Rectal smooth muscle tissue (tissue), 1 donor: ENCODE measurements around the gene CCDC97.

Source experiments
- H3K27ac ChIP-seq: one replicate; pipeline ENCODE4 v1.7.0; 2013; ENCODE audit warnings: low read depth, low read length, inconsistent platforms
- H3K27me3 ChIP-seq: one replicate; pipeline ENCODE4 v1.7.0; 2013; ENCODE audit warnings: low read length; ENCODE audit not compliant: control insufficient read depth, insufficient read depth
- H3K36me3 ChIP-seq: one replicate; pipeline ENCODE4 v1.7.0; 2013; ENCODE audit warnings: low read length; ENCODE audit not compliant: control insufficient read depth, insufficient read depth
- H3K4me1 ChIP-seq: one replicate; pipeline ENCODE4 v1.7.0; 2013; ENCODE audit warnings: low read length; ENCODE audit not compliant: control insufficient read depth, insufficient read depth
- H3K4me3 ChIP-seq: one replicate; pipeline ENCODE4 v1.7.0; 2013; ENCODE audit warnings: low read length
- H3K9ac ChIP-seq: one replicate; pipeline ENCODE4 v1.7.0; 2013; ENCODE audit warnings: low read length

The CCDC97 gene

DNA sequence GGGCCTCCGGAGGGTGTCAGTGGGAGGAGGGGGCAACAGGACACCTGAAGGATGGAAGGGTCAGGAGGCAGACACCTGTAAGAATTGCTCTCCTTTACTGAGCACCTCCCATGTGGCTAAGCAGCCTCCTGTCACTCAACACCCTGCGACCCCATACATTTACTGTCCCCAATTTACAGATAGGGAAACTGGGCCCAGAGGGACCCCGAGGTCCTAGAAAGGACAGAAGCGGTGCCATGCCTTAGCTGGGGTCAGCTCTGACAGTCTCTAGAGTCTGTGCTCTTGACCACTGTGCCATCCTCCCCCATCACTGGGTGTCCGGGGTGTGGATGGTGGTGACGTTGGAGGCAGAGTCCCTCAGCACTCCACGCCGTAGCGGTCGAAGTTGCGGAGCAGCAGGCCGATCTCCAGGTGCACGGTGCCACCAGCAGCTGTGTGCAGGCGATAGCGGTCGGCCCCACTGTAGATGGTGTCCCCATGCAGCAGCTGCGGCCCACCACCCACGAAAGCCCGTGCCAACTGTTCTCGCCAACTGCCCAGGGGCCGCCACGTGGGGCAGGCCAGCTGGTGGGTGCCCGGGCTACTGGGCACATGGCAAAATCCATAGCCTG lies 44.5 kb downstream of the CCDC97 start:
- H3K27ac ChIP-seq = peak overlapping the region; percentile 76
- H3K36me3 ChIP-seq = no peaks in the 10 kb centered on the region
- peak overlapping the region; percentile 57 for H3K9ac ChIP-seq
- H3K4me3 ChIP-seq = peak overlapping the region; percentile 54
- H3K27me3 ChIP-seq = peaks cover 4% of the 10 kb centered on the region
- peaks cover 5% of the 10 kb centered on the region for H3K4me1 ChIP-seq

DNA sequence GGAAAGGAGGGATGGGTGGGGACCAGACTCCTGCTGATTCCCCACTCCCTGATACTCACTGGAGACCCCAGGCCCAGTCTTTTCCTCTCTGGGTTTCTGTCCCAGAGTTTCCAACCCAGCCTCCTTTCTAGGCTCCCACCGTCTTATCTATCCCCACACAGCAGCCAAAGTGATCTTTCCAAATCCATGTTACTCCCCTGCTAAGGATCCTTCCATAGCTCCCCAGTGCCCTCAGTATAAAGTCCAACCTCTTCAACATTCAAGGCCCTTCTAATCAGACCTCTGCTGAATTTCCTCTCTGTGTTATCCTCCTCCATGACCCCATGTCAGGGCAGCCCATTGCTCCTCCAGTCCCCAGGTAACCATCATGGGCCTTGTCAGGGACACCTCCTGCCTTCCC lies 45.1 kb downstream of the CCDC97 start:
- H3K9ac ChIP-seq = no peak overlapping the region
- peaks cover 4% of the 10 kb centered on the region for H3K27me3 ChIP-seq
- no peaks in the 10 kb centered on the region for H3K36me3 ChIP-seq
- no peak overlapping the region for H3K27ac ChIP-seq
- peaks cover 5% of the 10 kb centered on the region for H3K4me1 ChIP-seq
- no peak overlapping the region for H3K4me3 ChIP-seq

DNA sequence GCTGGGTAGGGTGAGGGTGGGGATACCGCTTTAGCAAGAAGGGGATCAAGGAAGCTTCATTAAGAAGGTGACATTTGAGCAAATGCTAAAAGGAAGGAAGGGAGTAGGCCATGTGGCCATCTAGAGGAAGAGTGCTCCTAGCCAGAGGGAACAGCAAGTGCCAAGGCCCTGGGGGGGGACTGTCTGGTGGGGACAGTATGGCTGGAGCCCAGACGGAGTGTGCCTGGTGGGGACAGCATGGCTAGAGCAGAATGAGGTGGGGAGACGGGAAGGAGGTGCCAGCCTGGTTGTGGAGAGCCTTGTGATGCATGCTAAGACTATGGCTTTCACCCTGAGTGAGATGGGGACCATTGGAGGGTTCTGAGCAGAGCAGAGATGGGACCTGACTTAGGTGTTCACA lies 45.8 kb downstream of the CCDC97 start:
- H3K27ac ChIP-seq = no peak overlapping the region
- no peak overlapping the region for H3K9ac ChIP-seq

DNA sequence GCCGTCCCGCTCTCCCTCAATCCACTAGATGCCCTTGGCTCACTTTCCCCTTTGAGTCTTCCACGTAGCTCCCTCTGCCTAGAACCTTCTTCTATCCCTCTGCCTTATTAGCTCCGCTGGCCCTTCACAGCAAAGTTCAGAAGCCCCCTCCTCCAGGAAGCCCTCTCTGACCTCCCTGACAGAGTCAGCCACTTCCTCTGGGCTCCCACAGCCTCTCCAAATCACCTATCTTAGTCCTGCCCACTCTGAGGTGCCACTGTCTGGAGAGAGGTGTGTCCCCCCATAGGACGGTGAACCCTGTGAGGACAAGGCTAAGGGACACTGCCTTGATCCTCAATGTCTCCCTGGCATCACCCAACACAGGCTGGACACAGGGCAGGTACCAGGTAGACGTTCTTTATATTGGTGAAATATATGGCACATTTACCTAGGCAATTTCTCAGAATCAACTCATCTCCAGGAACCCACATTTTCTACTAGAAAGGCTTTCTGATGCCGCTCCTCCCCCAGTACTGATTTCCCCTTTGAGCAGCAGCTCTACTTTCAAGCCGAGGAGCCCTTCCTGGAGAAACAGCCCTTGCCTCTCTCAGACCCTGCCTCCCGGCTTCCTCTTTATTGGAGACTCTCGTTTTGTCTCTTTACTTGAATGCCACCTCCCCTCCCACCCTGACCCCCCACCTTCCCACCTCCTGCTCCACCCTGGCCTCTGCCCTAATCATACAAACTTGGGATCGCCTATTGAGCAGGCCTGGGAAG lies 47.2 kb downstream of the CCDC97 start:
- Histone ChIP-seq H3K9ac (no peak overlapping the region), H3K4me3 (no peak overlapping the region), H3K27me3 (no peaks in the 10 kb centered on the region), H3K36me3 (peaks cover 2% of the 10 kb centered on the region), H3K4me1 (peaks cover 3% of the 10 kb centered on the region), H3K27ac (no peak overlapping the region)

More for the DNA sequence above, 45.8 kb downstream of the CCDC97 start:
- H3K4me1 ChIP-seq = peaks cover 5% of the 10 kb centered on the region
- peaks cover under 1% of the 10 kb centered on the region for H3K36me3 ChIP-seq
- peaks cover 3% of the 10 kb centered on the region for H3K27me3 ChIP-seq
- H3K4me3 ChIP-seq = no peak overlapping the region

DNA sequence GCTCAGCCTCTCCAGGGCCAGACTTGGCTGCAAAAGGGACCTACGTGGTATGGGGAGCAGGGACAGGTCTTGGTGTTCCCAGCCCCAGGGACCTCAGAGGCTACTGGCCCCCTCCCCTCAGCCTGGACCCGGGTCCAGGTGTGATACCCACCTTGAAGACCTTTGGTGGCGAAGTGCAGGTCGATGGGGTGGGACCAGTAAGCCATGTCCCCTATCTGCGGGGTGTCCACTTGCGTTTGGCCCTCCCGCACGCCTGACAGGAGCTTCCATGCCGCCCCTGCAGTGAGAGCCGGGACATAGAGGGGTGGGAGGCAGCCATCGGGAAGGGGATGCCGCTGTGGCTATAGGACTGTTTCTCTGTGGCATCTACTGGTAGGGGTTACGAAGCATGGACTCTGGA lies 47.8 kb downstream of the CCDC97 start:
- Histone ChIP-seq H3K36me3 (peaks cover 2% of the 10 kb centered on the region), H3K9ac (no peak overlapping the region), H3K27me3 (no peaks in the 10 kb centered on the region), H3K4me3 (no peak overlapping the region), H3K4me1 (peaks cover 3% of the 10 kb centered on the region), H3K27ac (no peak overlapping the region)

DNA sequence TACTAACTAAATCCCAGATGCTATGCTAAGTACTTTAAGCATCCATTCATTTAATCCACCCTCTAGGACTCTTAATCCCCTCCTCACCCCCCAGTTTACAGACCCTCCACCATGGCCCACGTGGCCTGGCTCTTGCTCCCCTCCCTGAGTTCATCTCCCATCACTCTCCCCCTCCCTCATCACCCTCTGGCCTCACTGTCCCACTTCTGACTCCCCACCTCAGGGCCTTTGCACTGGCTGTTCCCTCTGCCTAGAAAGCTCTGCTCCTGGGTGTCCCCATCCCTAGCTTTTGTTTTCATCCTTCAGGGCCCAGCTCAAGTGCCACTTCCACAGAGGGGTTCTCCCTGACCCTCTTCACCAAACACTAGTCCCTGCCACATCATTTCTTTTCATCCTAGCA lies 49.8 kb downstream of the CCDC97 start:
- Histone ChIP-seq H3K4me1 (peaks cover 7% of the 10 kb centered on the region), H3K4me3 (no peak overlapping the region), H3K27ac (no peak overlapping the region), H3K9ac (no peak overlapping the region), H3K27me3 (no peaks in the 10 kb centered on the region), H3K36me3 (peaks cover 2% of the 10 kb centered on the region)

DNA sequence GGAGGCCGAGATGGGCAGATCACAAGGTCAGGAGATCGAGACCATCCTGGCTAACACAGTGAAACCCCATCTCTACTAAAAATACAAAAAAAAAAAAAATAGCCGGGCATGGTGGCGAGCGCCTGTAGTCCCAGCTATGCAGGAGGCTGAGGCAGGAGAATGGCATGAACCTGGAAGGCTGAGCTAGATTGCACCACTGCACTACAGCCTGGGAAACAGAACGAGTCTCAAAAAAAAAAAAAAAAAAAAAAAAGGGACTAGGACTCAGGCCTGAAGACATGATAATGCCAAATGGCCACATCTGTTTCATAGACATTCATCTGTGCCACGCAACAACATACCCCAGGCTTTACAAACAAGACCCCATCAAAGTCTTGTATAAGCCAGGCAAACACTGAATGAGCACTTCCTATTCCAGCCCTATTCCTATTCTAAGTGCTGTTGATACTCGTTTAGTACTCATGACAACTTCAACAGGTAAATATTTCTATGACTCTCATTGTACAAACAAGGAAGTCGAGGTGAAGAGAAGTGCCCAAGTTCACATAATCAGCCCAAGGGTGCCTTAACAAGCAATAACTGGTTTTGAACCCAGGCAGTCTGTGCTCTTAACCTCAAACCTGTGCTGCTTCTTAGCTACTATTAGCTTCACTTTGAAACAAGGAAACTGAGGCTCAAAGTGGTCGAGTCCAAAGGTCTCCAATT lies 52.3 kb downstream of the CCDC97 start:
- Histone ChIP-seq H3K36me3 (peaks cover 2% of the 10 kb centered on the region), H3K9ac (no peak overlapping the region), H3K27ac (no peak overlapping the region), H3K27me3 (no peaks in the 10 kb centered on the region), H3K4me1 (peaks cover 8% of the 10 kb centered on the region), H3K4me3 (no peak overlapping the region)

DNA sequence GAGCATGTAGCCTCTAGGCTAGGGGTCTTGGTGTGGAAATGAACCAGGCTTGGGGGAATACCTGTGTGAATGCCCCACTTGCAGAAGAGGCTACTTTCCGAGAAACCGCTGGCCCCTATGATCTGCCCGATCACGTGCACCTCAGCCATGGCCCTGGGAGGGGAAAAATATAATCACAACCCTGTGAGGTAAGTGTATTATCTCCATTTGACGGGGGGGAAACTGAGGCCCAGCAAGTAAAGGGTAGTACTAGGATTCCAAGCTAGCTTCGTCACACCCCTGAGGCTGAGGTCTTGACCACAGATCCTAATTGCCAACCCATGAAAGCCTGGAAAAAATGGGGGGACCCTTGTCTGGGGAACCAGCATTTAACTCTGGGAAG lies 53.4 kb downstream of the CCDC97 start:
- Histone ChIP-seq H3K27ac (peak overlapping the region; percentile 100), H3K4me1 (peaks cover 8% of the 10 kb centered on the region), H3K4me3 (peak overlapping the region; percentile 98), H3K27me3 (no peaks in the 10 kb centered on the region), H3K9ac (peak overlapping the region; percentile 56), H3K36me3 (peaks cover 2% of the 10 kb centered on the region)

DNA sequence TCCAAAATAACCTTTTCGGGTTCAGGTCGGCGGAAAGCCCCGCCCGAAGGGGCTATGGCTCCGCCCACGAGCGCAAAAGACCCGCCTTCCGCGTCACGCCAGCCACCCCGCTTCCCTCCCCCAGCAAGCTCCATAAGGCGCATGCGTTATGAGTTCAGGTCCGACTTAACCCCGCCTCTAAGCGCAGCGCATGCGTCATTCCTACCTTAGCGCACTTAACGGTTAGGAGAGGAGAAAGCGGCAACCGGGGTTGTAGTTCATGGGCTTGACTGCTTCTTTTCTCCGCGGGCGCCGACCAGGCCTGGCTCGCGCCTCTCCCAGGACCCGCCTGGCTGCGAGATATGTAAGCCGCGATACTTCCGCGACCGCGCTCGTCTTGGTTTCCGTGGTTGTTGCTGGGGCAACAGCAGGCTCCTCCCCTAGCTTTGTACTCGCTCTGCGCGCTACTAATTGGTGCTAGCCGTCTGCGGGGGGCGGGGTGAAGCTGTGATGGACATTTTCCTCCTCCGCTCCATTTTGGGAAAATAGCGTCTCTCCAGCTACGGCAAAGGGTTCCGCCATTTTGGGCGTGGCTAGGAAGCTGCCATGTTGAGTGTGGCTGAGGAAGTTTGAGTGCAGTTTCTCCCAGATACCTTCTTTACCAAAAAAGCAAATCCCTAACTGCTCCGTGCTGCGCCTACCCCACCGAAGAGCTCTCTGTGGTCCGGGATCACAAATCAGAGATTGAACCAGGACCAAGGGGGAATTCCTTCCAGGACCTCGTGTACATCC lies 54.0 kb downstream of the CCDC97 start, which contains the start of gene B9D2:
Gene B9D2 (minus strand): TSS at position 397 of the 771 bp plus-strand sequence. CDS start 630 bp downstream, outside the sequence.
- H3K4me1 ChIP-seq = peaks cover 8% of the 10 kb centered on the region
- H3K27me3 ChIP-seq = no peaks in the 10 kb centered on the region

DNA sequence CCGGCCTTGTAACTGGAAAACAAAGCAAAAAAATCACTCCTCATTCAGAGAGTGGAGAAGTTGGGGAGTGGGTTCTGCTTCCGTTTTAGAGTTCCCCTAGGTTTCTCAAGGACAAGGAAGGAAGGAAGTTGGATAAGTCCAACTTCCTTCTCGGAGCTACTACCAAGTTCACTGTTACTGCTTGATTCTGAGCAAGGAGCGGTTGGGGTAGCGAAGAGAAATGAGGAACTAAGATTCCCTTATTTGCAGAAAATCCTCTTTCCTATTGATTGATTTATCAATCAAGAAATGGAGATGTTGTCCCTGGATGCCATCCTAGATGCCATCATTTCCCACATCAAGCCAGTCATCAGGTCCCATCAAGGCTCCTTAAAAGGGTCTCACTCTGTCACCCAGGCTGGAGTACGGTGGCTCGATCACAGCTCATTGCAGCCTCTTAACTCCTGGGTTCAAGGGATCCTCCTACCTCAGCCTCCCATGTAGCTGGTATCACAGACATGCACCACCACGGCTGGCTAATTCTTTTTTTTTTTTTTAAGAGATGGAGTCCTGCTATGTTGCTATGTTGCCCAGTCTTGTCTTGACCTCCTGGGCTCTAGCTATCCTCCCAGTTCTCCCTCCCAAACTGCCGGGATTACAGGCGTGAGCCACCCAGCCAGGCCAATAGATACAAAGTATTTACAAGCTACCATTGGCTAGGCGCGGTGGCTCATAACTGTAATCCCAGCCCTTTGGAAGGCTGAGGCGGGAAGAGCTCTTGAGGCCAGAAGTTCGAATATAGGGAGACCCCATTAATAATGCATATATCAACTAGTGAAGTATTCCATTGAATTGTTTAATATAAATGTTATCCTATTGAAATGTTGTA lies 54.8 kb downstream of the CCDC97 start:
- Histone ChIP-seq H3K27me3 (no peaks in the 10 kb centered on the region), H3K9ac (peak overlapping the region; percentile 24)

More for the DNA sequence above, 54.0 kb downstream of the CCDC97 start, which contains the start of gene B9D2:
- Histone ChIP-seq H3K4me3 (peak within 1 kb of the TSS; percentile 98), H3K36me3 (peaks cover 2% of the 10 kb centered on the region), H3K27ac (peak within 1 kb of the TSS; percentile 100), H3K9ac (peak within 1 kb of the TSS; percentile 86)

DNA sequence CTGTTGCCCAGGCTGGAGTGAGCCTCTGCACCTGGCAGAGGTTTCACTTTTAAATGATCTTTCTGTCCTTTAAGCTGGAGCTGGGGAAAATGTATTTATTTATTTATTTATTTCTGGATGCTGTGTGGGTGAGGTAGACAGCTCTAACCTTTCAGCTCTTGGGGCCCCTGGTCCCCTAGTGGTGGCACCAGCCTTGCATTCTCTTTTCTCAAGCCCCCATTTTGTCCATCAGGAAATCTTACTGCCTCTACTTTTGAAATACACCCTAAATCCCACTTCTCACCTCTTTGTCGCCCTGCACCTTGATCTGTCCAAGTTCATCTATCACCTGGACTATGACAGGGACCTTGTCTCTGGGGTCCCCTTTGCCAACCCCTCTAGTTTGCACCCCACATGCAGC lies 56.1 kb downstream of the CCDC97 start:
- Histone ChIP-seq H3K9ac (no peak overlapping the region), H3K36me3 (no peaks in the 10 kb centered on the region), H3K4me1 (peaks cover 8% of the 10 kb centered on the region), H3K27me3 (no peaks in the 10 kb centered on the region), H3K4me3 (no peak overlapping the region), H3K27ac (no peak overlapping the region)

More for the DNA sequence above, 54.8 kb downstream of the CCDC97 start:
- H3K4me3 ChIP-seq = peak overlapping the region; percentile 98
- peaks cover 2% of the 10 kb centered on the region for H3K36me3 ChIP-seq
- peak overlapping the region; percentile 100 for H3K27ac ChIP-seq
- peaks cover 8% of the 10 kb centered on the region for H3K4me1 ChIP-seq
